GM23338 (cell line): ENCODE data around the gene DNAJC4. TPM values are rescaled to one million over a fixed set of nuclear protein-coding genes. Genes with fewer than 3 reads are reported as not detected.

ENCODE experiments used
- ATAC-seq: fragments of 200-7000 bp; cut with Tn5 transposase; 3 replicates; pipeline ENCODE4 v1.9.1; 2020
- DNase-seq: peaks from one replicate; pipeline ENCODE4 v3.0.0-alpha.2; 2015; ENCODE audit warnings: low spot score
- H2AFZ ChIP-seq: fragments of 200-600 bp; sonication (generic); 2 replicates; pipeline ENCODE4 v1.8.0; 2016; ENCODE audit warnings: antibody characterized with exemption, mild to moderate bottlenecking, moderate library complexity
- H3F3A ChIP-seq: fragments of 200-600 bp; sonication (generic); replicated peaks from 2 replicates; pipeline ENCODE4 v1.8.0; 2017; ENCODE audit warnings: antibody characterized with exemption, mixed run types, low read depth
- H3K27ac ChIP-seq: fragments of 200-600 bp; sonication (generic); 2 replicates; pipeline ENCODE4 v1.6.1; 2016; ENCODE audit warnings: low read depth
- H3K27me3 ChIP-seq: fragments of 200-600 bp; sonication (generic); 2 replicates; pipeline ENCODE4 v1.8.0; 2016; ENCODE audit warnings: mild to moderate bottlenecking, mixed run types, moderate library complexity; ENCODE audit not compliant: insufficient read depth
- H3K36me3 ChIP-seq: fragments of 200-600 bp; sonication (generic); 2 replicates; pipeline ENCODE4 v1.8.0; 2016; ENCODE audit warnings: mild to moderate bottlenecking; ENCODE audit not compliant: insufficient read depth
- H3K4me1 ChIP-seq: fragments of 200-600 bp; sonication (generic); 2 replicates; pipeline ENCODE4 v1.8.0; 2016; ENCODE audit warnings: mild to moderate bottlenecking, moderate library complexity; ENCODE audit not compliant: insufficient read depth
- H3K4me2 ChIP-seq: fragments of 200-600 bp; sonication (generic); 2 replicates; pipeline ENCODE4 v1.7.1; 2017; ENCODE audit warnings: mixed run types
- H3K4me3 ChIP-seq: fragments of 200-600 bp; sonication (generic); 2 replicates; pipeline ENCODE4 v1.6.1; 2016; ENCODE audit warnings: mixed run types
- H3K79me2 ChIP-seq: fragments of 200-600 bp; sonication (generic); replicated peaks from 2 replicates; pipeline ENCODE4 v1.8.0; 2017; ENCODE audit warnings: mild to moderate bottlenecking; ENCODE audit not compliant: insufficient read depth
- H3K9me2 ChIP-seq: fragments of 200-600 bp; sonication (generic); 2 replicates; pipeline ENCODE4 v1.8.0; 2017; ENCODE audit not compliant: insufficient read depth
- H4K20me1 ChIP-seq: fragments of 200-600 bp; sonication (generic); replicated peaks from 2 replicates; pipeline ENCODE4 v1.8.0; 2017; ENCODE audit warnings: mild to moderate bottlenecking; ENCODE audit not compliant: insufficient read depth
- H3K27ac Mint-ChIP-seq: 2 replicates; pipeline ENCODE4 v1.8.0; 2020; ENCODE audit warnings: inconsistent platforms, mild to moderate bottlenecking, moderate library complexity, mixed read lengths
- H3K27me3 Mint-ChIP-seq: 3 replicates; pipeline ENCODE4 v1.8.0; 2022; ENCODE audit warnings: low read depth, mild to moderate bottlenecking, moderate library complexity, mixed read lengths, inconsistent platforms; ENCODE audit not compliant: insufficient read depth, poor library complexity
- H3K36me3 Mint-ChIP-seq: 3 replicates; pipeline ENCODE4 v1.8.0; 2021; ENCODE audit warnings: low read depth, mild to moderate bottlenecking, inconsistent platforms, moderate library complexity, mixed read lengths
- H3K4me1 Mint-ChIP-seq: 3 replicates; pipeline ENCODE4 v1.8.0; 2020; ENCODE audit warnings: mild to moderate bottlenecking, inconsistent platforms, mixed read lengths
- H3K4me3 Mint-ChIP-seq: 3 replicates; pipeline ENCODE4 v1.8.0; 2021; ENCODE audit warnings: moderate library complexity, mild to moderate bottlenecking, inconsistent platforms, mixed read lengths
- H3K9me3 Mint-ChIP-seq: 3 replicates; pipeline ENCODE4 v1.8.0; 2020; ENCODE audit warnings: moderate library complexity, mild to moderate bottlenecking, inconsistent platforms, mixed read lengths
- CREB1 ChIP-seq: fragments of 250-450 bp; sonication (Bioruptor Pico); IDR thresholded peaks from 2 replicates; pipeline ENCODE4 v1.5.0; 2020; ENCODE audit warnings: low read depth, mild to moderate bottlenecking, moderate library complexity
- ETS1 ChIP-seq: IDR thresholded peaks from 2 replicates; pipeline ENCODE4 v1.6.1; 2016; ENCODE audit warnings: antibody characterized with exemption
- JUNB ChIP-seq: IDR thresholded peaks from one replicate; pipeline ENCODE4 v1.6.1; 2016; ENCODE audit warnings: antibody characterized with exemption; ENCODE audit not compliant: unreplicated experiment
- POLR2AphosphoS5 ChIP-seq: IDR thresholded peaks from 2 replicates; pipeline ENCODE4 v1.6.1; 2016; ENCODE audit warnings: antibody characterized with exemption, low read depth
- REST ChIP-seq: IDR thresholded peaks from one replicate; pipeline ENCODE4 v1.6.1; 2018; ENCODE audit warnings: antibody characterized with exemption; ENCODE audit not compliant: unreplicated experiment
- STAT1 ChIP-seq: IDR thresholded peaks from one replicate; pipeline ENCODE4 v1.6.1; 2016; ENCODE audit warnings: antibody characterized with exemption; ENCODE audit not compliant: unreplicated experiment
- ZNF114 ChIP-seq: fragments of 250-450 bp; sonication (Bioruptor Pico); IDR thresholded peaks from 2 replicates; pipeline ENCODE4 v1.5.0; 2020; ENCODE audit warnings: mild to moderate bottlenecking, moderate library complexity
- polyA plus RNA-seq: library from polyadenylated mRNA; unstranded; fragments of >200 nt; fragmentation: Nextera tagmentation; extraction: Ambion mirVana; gene quantifications from 2 replicates; pipeline ENCODE4 v1.2.1, GENCODE V29; 2016
- total RNA-seq: library from RNA; depleted of rRNA; stranded (reverse); fragments of >200 nt; shearing (Covaris generic); gene quantifications from 2 replicates; pipeline ENCODE4 v1.2.3, GENCODE V29; 2014

DNAJC4 gene
- total and polyA plus RNA-seq, 2 experiments from 2014 or later, result 10.5 to 34.4 TPM

DNA sequence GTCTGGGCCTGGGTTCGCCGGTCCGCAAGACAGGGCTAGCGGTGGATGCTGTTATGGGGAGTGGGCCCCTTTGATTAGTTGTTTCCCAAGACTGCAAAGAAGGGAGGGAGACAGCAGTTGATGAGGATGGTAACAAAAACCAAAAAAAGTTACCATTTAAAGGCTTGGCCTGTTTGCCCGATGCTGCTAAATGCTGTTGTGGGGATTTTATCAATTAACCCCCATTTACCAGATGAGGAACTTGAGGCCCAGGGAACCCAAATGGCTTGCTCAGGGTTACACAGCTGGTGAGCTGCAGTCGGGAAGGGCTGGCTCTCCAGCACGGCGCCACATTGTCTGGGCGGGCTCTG, 7.7 kb upstream of the DNAJC4 start:
- Mint-ChIP-seq H3K4me1 (peaks cover 9% of the 10 kb centered on the region), H3K36me3 (no peaks in the 10 kb centered on the region), H3K4me3 (no peak overlapping the region), H3K9me3 (no peaks in the 10 kb centered on the region), H3K27me3 (peaks cover 9% of the 10 kb centered on the region), H3K27ac (no peak overlapping the region)
- Histone ChIP-seq H3K27ac (no peak overlapping the region), H3K4me2 (no peak overlapping the region), H3K4me1 (no peaks in the 10 kb centered on the region; the same call in 1 of the 2 replicates), H3K4me3 (no peak overlapping the region), H2AFZ (no peak overlapping the region), H3K36me3 (no peaks in the 10 kb centered on the region; the same call in 1 of the 2 replicates), H4K20me1 (no peaks in the 10 kb centered on the region), H3K9me2 (no peaks in the 10 kb centered on the region), H3K27me3 (no peaks in the 10 kb centered on the region), H3K79me2 (no peaks in the 10 kb centered on the region; the same call in 1 of the 2 replicates), H3F3A (no peaks in the 10 kb centered on the region)
- DNase-seq, result no peak
- no peak for ATAC-seq
- no peak for TF ChIP-seq POLR2AphosphoS5
- TF ChIP-seq STAT1, result no peak
- TF ChIP-seq REST, result no peak
- no peak for TF ChIP-seq ZNF114 (CRISPR knock-in tag)
- TF ChIP-seq ETS1, result no peak
- no peak for TF ChIP-seq JUNB

- ATAC-seq (no peak), DNase-seq (no peak)
- Histone ChIP-seq H4K20me1 (no peaks in the 10 kb centered on the region), H3K4me1 (no peaks in the 10 kb centered on the region; the same call in 1 of the 2 replicates), H3K27ac (no peak overlapping the region), H3K4me2 (no peak overlapping the region), H3K27me3 (no peaks in the 10 kb centered on the region), H3K9me2 (no peaks in the 10 kb centered on the region), H2AFZ (no peak overlapping the region), H3F3A (no peaks in the 10 kb centered on the region), H3K79me2 (no peaks in the 10 kb centered on the region; the same call in 1 of the 2 replicates), H3K36me3 (no peaks in the 10 kb centered on the region; the same call in 1 of the 2 replicates), H3K4me3 (no peak overlapping the region)
- Mint-ChIP-seq H3K4me1 (peaks cover 9% of the 10 kb centered on the region), H3K36me3 (no peaks in the 10 kb centered on the region), H3K4me3 (no peak overlapping the region), H3K9me3 (no peaks in the 10 kb centered on the region), H3K27me3 (peaks cover 7% of the 10 kb centered on the region), H3K27ac (no peak overlapping the region)
- TF ChIP-seq ZNF114 (CRISPR knock-in tag), result no peak
- no peak for TF ChIP-seq REST
- TF ChIP-seq POLR2AphosphoS5, result no peak
- no peak for TF ChIP-seq STAT1
- no peak for TF ChIP-seq JUNB
- TF ChIP-seq CREB1, result no peak
These were observed 7.2 kb upstream of the DNAJC4 start for GRCh38 chr11:64223001-64223651.
